ENCODE results near the gene PLCH1.

- TF ChIP-seq HDGF (IDR thresholded peaks at IDR 0.05; ENCODE audit: borderline replicate concordance) (no peak), FOXM1 (IDR thresholded peaks at IDR 0.05; ENCODE audit: borderline replicate concordance) (no peak), ELF4 (IDR thresholded peaks at IDR 0.05) (no peak), L3MBTL2 (conservative IDR thresholded peaks at IDR 0.05) (no peak), SUZ12 (IDR thresholded peaks at IDR 0.05) (no peak), PKNOX1 (IDR thresholded peaks at IDR 0.05) (no peak; the same call in 1 of the 2 replicates), FOXK2 (IDR thresholded peaks at IDR 0.05) (no peak)
Measured at GRCh38 chr3:155683344-155683720, 61.5 kb downstream of the PLCH1 start.
